H1 (cell line): Measurements from ENCODE around the gene PAX7. TPM values are rescaled to one million over a fixed set of nuclear protein-coding genes. Genes with fewer than 3 reads are reported as not detected.

ENCODE experiments used
- CTCF ChIA-PET: fragments of 300-600 bp; sonication (Branson Sonifier 250); formaldehyde crosslinking; loops from one replicate; lab custom pipeline; 2021; ENCODE audit not compliant: partially characterized antibody; lab: Charles Lee
- POLR2A ChIA-PET: fragments of 300-600 bp; sonication (Branson Sonifier 250); formaldehyde crosslinking; loops from one replicate; lab custom pipeline; 2021; ENCODE audit warnings: inconsistent platforms; ENCODE audit not compliant: partially characterized antibody; lab: Charles Lee
- DNase-seq, 2 experiments: peaks; one replicate each; pipeline versions ENCODE4 v3.0.0 to v3.0.0-alpha.2; 2010 to 2022; ENCODE audit warnings: low spot score in 2 of 2, low read depth in 1 of 2, mixed read lengths in 1 of 2
- FAIRE-seq: peaks from 2 replicates; lab custom pipeline; 2011; peaks lifted over from hg19 to GRCh38; lab: Jason Lieb, UNC
- H2AFZ ChIP-seq: 2 replicates; pipeline ENCODE4 v1.8.1; 2012; ENCODE audit warnings: low read length, inconsistent platforms
- H2AK5ac ChIP-seq: 2 replicates; pipeline ENCODE4 v1.6.1; 2013; ENCODE audit warnings: low read depth, low read length
- H2BK120ac ChIP-seq: replicated peaks from 2 replicates; pipeline ENCODE3; 2013; ENCODE audit warnings: low read depth, low read length, inconsistent platforms
- H2BK12ac ChIP-seq: 2 replicates; pipeline ENCODE4 v1.6.1; 2013; ENCODE audit warnings: low read depth, low read length
- H2BK15ac ChIP-seq: 2 replicates; pipeline ENCODE4 v1.6.1; 2013; ENCODE audit warnings: low read length
- H2BK20ac ChIP-seq: 2 replicates; pipeline ENCODE4 v1.6.1; 2013; ENCODE audit warnings: low read length
- H2BK5ac ChIP-seq: 2 replicates; pipeline ENCODE4 v1.6.1; 2013; ENCODE audit warnings: low read depth, low read length
- H3K14ac ChIP-seq: 2 replicates; pipeline ENCODE4 v1.6.1; 2013; ENCODE audit warnings: inconsistent platforms; ENCODE audit not compliant: insufficient read length
- H3K18ac ChIP-seq: 2 replicates; pipeline ENCODE4 v1.6.1; 2013; ENCODE audit warnings: low read length; ENCODE audit errors: extremely low read depth
- H3K23ac ChIP-seq: 2 replicates; pipeline ENCODE4 v1.6.1; 2013; ENCODE audit warnings: inconsistent platforms; ENCODE audit not compliant: insufficient read length
- H3K23me2 ChIP-seq: 2 replicates; pipeline ENCODE4 v1.6.1; 2013; ENCODE audit warnings: low read depth, low read length
- H3K27ac ChIP-seq: 2 replicates; pipeline ENCODE4 v1.6.1; 2011; ENCODE audit warnings: low read depth, low read length, inconsistent platforms
- H3K27me3 ChIP-seq, 4 experiments: replicated peaks in 1 of 4; 1 replicate in 1 of 4; 2 replicates in 3 of 4; pipeline versions ENCODE4 v1.6.1 to v1.8.1; 2011 to 2013; ENCODE audit warnings: low read length in 3 of 4, mild to moderate bottlenecking in 3 of 4, inconsistent platforms in 2 of 4, mixed read lengths in 2 of 4, moderate library complexity in 1 of 4; ENCODE audit not compliant: control insufficient read depth in 3 of 4, insufficient read depth in 3 of 4; ENCODE audit errors: extremely low read depth in 1 of 4
- H3K36me3 ChIP-seq, 4 experiments: 2 replicates each; pipeline versions ENCODE4 v1.6.1 to v1.8.1; 2011 to 2013; ENCODE audit warnings: mild to moderate bottlenecking in 4 of 4, low read length in 3 of 4, moderate library complexity in 2 of 4, control low read depth in 1 of 4, inconsistent platforms in 1 of 4; ENCODE audit not compliant: insufficient read depth in 4 of 4, control insufficient read depth in 2 of 4
- H3K4ac ChIP-seq: replicated peaks from 2 replicates; pipeline ENCODE3; 2013; ENCODE audit warnings: low read length, low read depth, mixed read lengths, inconsistent platforms; ENCODE audit not compliant: insufficient read length
- H3K4me1 ChIP-seq, 4 experiments: replicated peaks in 1 of 4; 1 replicate in 1 of 4; 2 replicates in 3 of 4; pipeline versions ENCODE4 v1.6.1 to v1.8.1; 2011 to 2013; ENCODE audit warnings: low read length in 3 of 4, inconsistent platforms in 2 of 4, mixed read lengths in 1 of 4; ENCODE audit not compliant: insufficient read depth in 4 of 4, control insufficient read depth in 3 of 4
- H3K4me2 ChIP-seq, 2 experiments: 2 replicates each; pipeline versions ENCODE4 v1.6.1 to v1.8.1; 2011 to 2013; ENCODE audit warnings: low read depth in 2 of 2, low read length in 2 of 2, control low read depth in 1 of 2, inconsistent platforms in 1 of 2, mild to moderate bottlenecking in 1 of 2; ENCODE audit not compliant: insufficient read depth in 1 of 2
- H3K4me3 ChIP-seq, 4 experiments: fragments of 200-600, 300-600 bp in 1 of 4; sonication (generic), shearing (Covaris generic), sonication (Bioruptor Twin) in 1 of 4; 2 replicates each; pipeline versions ENCODE4 v1.5.1 to v1.8.1; 2011 to 2016; ENCODE audit warnings: low read length in 4 of 4, low read depth in 3 of 4, control low read depth in 2 of 4, inconsistent platforms in 2 of 4, mild to moderate bottlenecking in 2 of 4, mixed read lengths in 1 of 4, moderate library complexity in 1 of 4; ENCODE audit not compliant: insufficient read depth in 2 of 4; ENCODE audit errors: extremely low read depth in 1 of 4
- H3K56ac ChIP-seq: replicated peaks from 2 replicates; pipeline ENCODE3; 2013; ENCODE audit warnings: low read depth, mild to moderate bottlenecking, mixed read lengths, low read length, inconsistent platforms; ENCODE audit not compliant: insufficient read length
- H3K79me1 ChIP-seq: 2 replicates; pipeline ENCODE4 v1.6.1; 2013; ENCODE audit warnings: low read depth, low read length, control low read depth
- H3K79me2 ChIP-seq, 2 experiments: 2 replicates each; pipeline versions ENCODE4 v1.6.1 to v1.8.1; 2012 to 2013; ENCODE audit warnings: low read length in 2 of 2, mild to moderate bottlenecking in 2 of 2, inconsistent platforms in 1 of 2; ENCODE audit not compliant: insufficient read depth in 2 of 2, control insufficient read depth in 1 of 2
- H3K9ac ChIP-seq, 4 experiments: replicated peaks in 1 of 4; 1 replicate in 1 of 4; 2 replicates in 3 of 4; pipeline versions ENCODE4 v1.6.1 to v1.8.1; 2011 to 2013; ENCODE audit warnings: low read depth in 3 of 4, low read length in 3 of 4, control low read depth in 2 of 4, mild to moderate bottlenecking in 2 of 4, moderate library complexity in 2 of 4, inconsistent platforms in 1 of 4; ENCODE audit errors: extremely low read depth in 1 of 4
- H3K9me3 ChIP-seq, 2 experiments: 2 replicates each; pipeline versions ENCODE4 v1.6.1 to v1.8.1; 2012 to 2013; ENCODE audit warnings: mild to moderate bottlenecking in 2 of 2, moderate library complexity in 2 of 2, control low read depth in 1 of 2, inconsistent platforms in 1 of 2, low read depth in 1 of 2, low read length in 1 of 2, mixed read lengths in 1 of 2; ENCODE audit not compliant: insufficient read depth in 2 of 2
- H4K20me1 ChIP-seq, 2 experiments: replicated peaks in 1 of 2; 2 replicates each; pipeline versions ENCODE3 to v1.8.1; 2011 to 2013; ENCODE audit warnings: inconsistent platforms in 2 of 2, low read length in 2 of 2, mild to moderate bottlenecking in 1 of 2; ENCODE audit not compliant: insufficient read depth in 2 of 2, control insufficient read depth in 1 of 2
- H4K5ac ChIP-seq: 2 replicates; pipeline ENCODE4 v1.6.1; 2013; ENCODE audit warnings: low read length, low read depth, mixed read lengths, inconsistent platforms; ENCODE audit not compliant: insufficient read length
- H4K8ac ChIP-seq: 2 replicates; pipeline ENCODE4 v1.8.0; 2013; ENCODE audit warnings: mild to moderate bottlenecking, moderate library complexity, low read length, inconsistent platforms; ENCODE audit not compliant: insufficient read depth; ENCODE audit errors: extremely low read depth
- H4K91ac ChIP-seq: replicated peaks from 2 replicates; pipeline ENCODE3; 2013; ENCODE audit warnings: low read length, mixed read lengths, inconsistent platforms; ENCODE audit not compliant: insufficient read length
- EP300 ChIP-seq, 2 experiments: IDR thresholded peaks; 1 replicate in 1 of 2; 2 replicates in 1 of 2; pipeline ENCODE4 v1.6.1; 2011 to 2012; ENCODE audit warnings: low read depth in 2 of 2, low read length in 2 of 2, mild to moderate bottlenecking in 2 of 2, borderline replicate concordance in 1 of 2, inconsistent platforms in 1 of 2, moderate library complexity in 1 of 2
- KDM1A ChIP-seq: fragments of 200-600, 300-600 bp; sonication (generic); IDR thresholded peaks from 2 replicates; pipeline ENCODE4 v1.7.1; 2016; ENCODE audit warnings: mild to moderate bottlenecking, low read length, borderline replicate concordance
- MAFK ChIP-seq: IDR thresholded peaks from 2 replicates; pipeline ENCODE4 v1.6.1; 2012; ENCODE audit warnings: low read depth, mild to moderate bottlenecking, improper control_type of control experiment, low read length
- WGBS, 2 experiments: shearing (Covaris generic) in 1 of 2; methylation state at CpG; one replicate each; pipeline versions ENCODE4 v1.1.6 to v1.1.7; 2013 to 2015; ENCODE audit warnings: low lambda C conversion rate in 2 of 2, mixed read lengths in 2 of 2, inconsistent platforms in 1 of 2, low coverage in 1 of 2, missing lambda C conversion rate in 1 of 2; ENCODE audit not compliant: insufficient replicate concordance in 2 of 2, insufficient coverage in 1 of 2, insufficient read length in 1 of 2; ENCODE audit errors: extremely low coverage in 1 of 2, missing lambda C conversion rate in 1 of 2; 5-methylcytosine and 5-hydroxymethylcytosine counted together
- polyA plus RNA-seq, 7 experiments: library from polyadenylated mRNA; depleted of rRNA in 3 of 7; stranded (reverse) in 5 of 7; unstranded in 2 of 7; fragments of >200 nt in 5 of 7; fragments of 200-250 nt in 2 of 7; gene quantifications; 1 replicate in 5 of 7; 2 replicates in 1 of 7; 4 replicates in 1 of 7; pipeline versions ENCODE4 v1.2.1 to v1.2.3, GENCODE V29; 2011 to 2013; ENCODE audit warnings: missing spikeins in 2 of 7, mixed read lengths in 2 of 7
- total RNA-seq: library from RNA; stranded (reverse); fragmentation: NEBNext Ultra II Directional; extraction: Animal tissue kit (Norgen Biotek cat#: 25700); gene quantifications from 2 replicates; pipeline ENCODE4 v1.2.1, GENCODE V29; 2021

The PAX7 gene
- total and polyA plus RNA-seq, 2 of the 8 experiments (the other 6 are each of a cell fraction or from before 2014, with no cell fraction given): not detected

- Histone ChIP-seq H4K91ac (no peak overlapping the region), H2BK20ac (no peak overlapping the region), H3K4me1 (peaks cover 0 to 12% (median 1%) of the 10 kb centered on the region in 4 experiments; a peak in 4 of 7 replicates), H3K23ac (no peak overlapping the region), H3K4me2 (no peak overlapping the region), H3K9ac (no peak overlapping the region), H3K14ac (no peak overlapping the region), H3K79me2 (no peaks in the 10 kb centered on the region), H2BK120ac (no peak overlapping the region), H2AFZ (no peak overlapping the region), H2AK5ac (no peak overlapping the region), H3K23me2 (peaks cover 7% of the 10 kb centered on the region; the same call in 1 of the 2 replicates), H3K79me1 (no peaks in the 10 kb centered on the region), H3K27me3 (peaks cover 23 to 55% (median 47%) of the 10 kb centered on the region in 4 experiments), H4K5ac (no peak overlapping the region), H2BK12ac (no peak overlapping the region), H2BK15ac (no peak overlapping the region), H3K4me3 (no peak overlapping the region), H3K56ac (no peak overlapping the region), H3K9me3 (no peaks in the 10 kb centered on the region), H4K20me1 (peaks cover 0 to 3% of the 10 kb centered on the region in 2 experiments), H3K36me3 (no peaks in the 10 kb centered on the region), H3K27ac (no peak overlapping the region), H3K4ac (no peak overlapping the region), H4K8ac (no peak overlapping the region), H3K18ac (no peak overlapping the region), H2BK5ac (no peak overlapping the region)
- ChIA-PET CTCF (interaction anchor here (1.5 to 1.7 kb wide), 2 partner anchors 102 to 103 kb away, joined by 5 to 6 read pairs; no protein-coding TSS in a partner anchor), POLR2A (no interaction called here)
- FAIRE-seq (no peak), DNase-seq (no peak)
- TF ChIP-seq KDM1A (0 out of 2 replicates have a peak, but pooled peaks have one; percentile 46), MAFK (no peak), EP300 (IDR thresholded peaks at IDR 0.05; ENCODE audit: borderline replicate concordance in 1 of 2, low read depth in 2 of 2, low read length in 2 of 2) (no peak)
- 75% methylated on average over 9 of the region's 9 CpGs; no CpG with 5 or more reads in 1 of the 2 experiments for WGBS, 2 experiments
Measured at GRCh38 chr1:18719786-18720451, 89.3 kb downstream of the PAX7 start.
